K562 (cell line): Measurements from ENCODE around the gene SMIM36. TPM values are rescaled to one million over a fixed set of nuclear protein-coding genes. Genes with fewer than 3 reads are reported as not detected.

ENCODE experiments used
- ATAC-seq: fragments of 200-7000 bp; cut with Tn5 transposase; 3 replicates; pipeline ENCODE4 v1.9.1; 2020; ENCODE audit warnings: moderate library complexity
- BruUV-seq: library from RNA; stranded (reverse); fragments of 400-500 nt; replicated peaks from 2 replicates; lab custom pipeline; 2021; lab: Mats Ljungman, UMichigan
- CTCF ChIA-PET: fragments of 300-600 bp; formaldehyde crosslinking; extraction: SDS; loops from one replicate; lab custom pipeline; 2021; ENCODE audit warnings: low intra/inter-chr PET ratio; lab: Yijun Ruan, JAX
- POLR2A ChIA-PET: fragments of 300-600, 350-650 bp; sonication (Branson Sonifier 250); formaldehyde crosslinking; extraction: SDS; loops from one replicate; lab custom pipeline; 2021; ENCODE audit warnings: antibody characterized with exemption, inconsistent platforms; lab: Yijun Ruan, JAX
- DNase-seq, 4 experiments: peaks; one replicate each; pipeline versions ENCODE4 v3.0.0 to v3.0.0-alpha.2; 2011 to 2018; ENCODE audit warnings: low spot score in 3 of 4, mixed read lengths in 3 of 4; ENCODE audit errors: extremely low read depth in 1 of 4
- FAIRE-seq: peaks from 2 replicates; lab custom pipeline; 2011; peaks lifted over from hg19 to GRCh38; lab: Jason Lieb, UNC
- H2AFZ ChIP-seq: 2 replicates; pipeline ENCODE4 v1.6.0; 2011; ENCODE audit warnings: low read depth, low read length, control low read depth, inconsistent platforms
- H3K27ac ChIP-seq: fragments of 200-600 bp; 3 replicates; pipeline ENCODE4 v1.8.0; 2011; ENCODE audit warnings: low read depth, mild to moderate bottlenecking, control low read depth, inconsistent platforms, low read length, moderate library complexity, mixed read lengths; ENCODE audit errors: extremely low read depth
- H3K27me3 ChIP-seq, 2 experiments: fragments of 300-600 bp in 1 of 2; 2 replicates in 1 of 2; 3 replicates in 1 of 2; pipeline versions ENCODE4 v1.6.0 to v1.8.0; 2011; ENCODE audit warnings: inconsistent platforms in 2 of 2, low read length in 2 of 2, mild to moderate bottlenecking in 1 of 2, mixed read lengths in 1 of 2, moderate library complexity in 1 of 2; ENCODE audit not compliant: control insufficient read depth in 2 of 2, insufficient read depth in 2 of 2
- H3K36me3 ChIP-seq: fragments of 300-600 bp; 3 replicates; pipeline ENCODE4 v1.8.0; 2011; ENCODE audit warnings: mild to moderate bottlenecking, low read length, inconsistent platforms; ENCODE audit not compliant: control insufficient read depth, insufficient read depth
- H3K4me1 ChIP-seq, 2 experiments: fragments of 200-600 bp in 1 of 2; replicated peaks in 1 of 2; 2 replicates in 1 of 2; 3 replicates in 1 of 2; pipeline versions ENCODE4 v1.5.1 to v1.8.0; 2011; ENCODE audit warnings: inconsistent platforms in 2 of 2, low read length in 2 of 2, mild to moderate bottlenecking in 1 of 2, mixed read lengths in 1 of 2, moderate library complexity in 1 of 2; ENCODE audit not compliant: control insufficient read depth in 2 of 2, insufficient read depth in 2 of 2
- H3K4me2 ChIP-seq: 2 replicates; pipeline ENCODE4 v1.6.1; 2011; ENCODE audit warnings: low read length, control low read depth, inconsistent platforms, mixed read lengths; ENCODE audit not compliant: insufficient read depth
- H3K4me3 ChIP-seq: fragments of 200-600 bp; sonication (generic), shearing (Covaris generic); 2 replicates; pipeline ENCODE4 v1.5.1; 2016; ENCODE audit warnings: control low read depth, inconsistent platforms
- H3K79me2 ChIP-seq: fragments of 200-600 bp; 3 replicates; pipeline ENCODE4 v1.8.0; 2011; ENCODE audit warnings: low read length, inconsistent platforms; ENCODE audit not compliant: control insufficient read depth, insufficient read depth
- H3K9ac ChIP-seq, 2 experiments: 2 replicates each; pipeline versions ENCODE4 v1.6.0 to v1.6.1; 2011; ENCODE audit warnings: low read depth in 2 of 2, low read length in 2 of 2, control low read depth in 1 of 2, inconsistent platforms in 1 of 2, mild to moderate bottlenecking in 1 of 2, mixed read lengths in 1 of 2; ENCODE audit not compliant: insufficient read depth in 1 of 2
- H3K9me1 ChIP-seq: one replicate; pipeline ENCODE4 v1.6.0; 2011; ENCODE audit warnings: inconsistent platforms, mild to moderate bottlenecking, low read length, moderate library complexity; ENCODE audit not compliant: control insufficient read depth, insufficient read depth
- H3K9me3 ChIP-seq: replicated peaks from 2 replicates; pipeline ENCODE4 v1.5.1; 2011; ENCODE audit warnings: low read depth, low read length, inconsistent platforms; ENCODE audit not compliant: control insufficient read depth, insufficient read depth
- H4K20me1 ChIP-seq: replicated peaks from 2 replicates; pipeline ENCODE4 v1.6.1; 2011; ENCODE audit warnings: low read length, inconsistent platforms, mixed read lengths; ENCODE audit not compliant: control insufficient read depth, insufficient read depth
- CBFB ChIP-seq: sonication (generic); formaldehyde crosslinking; IDR thresholded peaks from 2 replicates; pipeline ENCODE4 v1.4.0; 2020; ENCODE audit warnings: mild to moderate bottlenecking, missing genetic modification reagents
- CEBPG ChIP-seq, 3 experiments: fragments of 200-800 bp in 1 of 3; sonication (Bioruptor generic) in 1 of 3; sonication (generic) in 1 of 3; formaldehyde crosslinking in 1 of 3; IDR thresholded peaks in 2 of 3; conservative IDR thresholded peaks in 1 of 3; 2 replicates each; pipeline versions ENCODE4 v1.6.1 to v1.8.0; 2016 to 2022; ENCODE audit warnings: missing compliant biosample characterization in 2 of 3, missing genetic modification characterization in 2 of 3, mild to moderate bottlenecking in 1 of 3, missing genetic modification reagents in 1 of 3
- KAT7 ChIP-seq: sonication (generic); formaldehyde crosslinking; IDR thresholded peaks from 2 replicates; pipeline ENCODE4 v1.8.0; 2022; ENCODE audit warnings: missing genetic modification reagents, mild to moderate bottlenecking, borderline replicate concordance
- NRF1 ChIP-seq, 2 experiments: fragments of 450-650 bp; IDR thresholded peaks in 1 of 2; conservative IDR thresholded peaks in 1 of 2; 2 replicates each; pipeline ENCODE4 v1.6.1; 2014; ENCODE audit warnings: mild to moderate bottlenecking in 2 of 2
- RCOR1 ChIP-seq, 2 experiments: IDR thresholded peaks; 2 replicates each; pipeline ENCODE4 v1.6.1; 2012; ENCODE audit warnings: low read depth in 2 of 2, low read length in 2 of 2, borderline replicate concordance in 1 of 2, improper control_type of control experiment in 1 of 2
- SP1 ChIP-seq: sonication (generic); formaldehyde crosslinking; IDR thresholded peaks from 2 replicates; pipeline ENCODE4 v1.8.1; 2022; ENCODE audit warnings: mild to moderate bottlenecking, missing genetic modification reagents
- TFAM ChIP-seq: fragments of 250-450 bp; sonication (Bioruptor Pico); conservative IDR thresholded peaks from 2 replicates; pipeline ENCODE4 v1.5.0; 2021; ENCODE audit warnings: mild to moderate bottlenecking, moderate library complexity
- TSC22D4 ChIP-seq: fragments of 450-650 bp; IDR thresholded peaks from 2 replicates; pipeline ENCODE4 v1.6.1; 2016; ENCODE audit warnings: missing genetic modification characterization, missing biosample characterization, control low read depth
- WGBS: fragments of 100-300 bp; shearing (Covaris generic); methylation state at CpG from one replicate; pipeline ENCODE4 v1.1.6; 2016; ENCODE audit warnings: low coverage, mixed read lengths; ENCODE audit not compliant: insufficient coverage; ENCODE audit errors: missing lambda C conversion rate; 5-methylcytosine and 5-hydroxymethylcytosine counted together
- in situ Hi-C: fragments of 300-500 bp; cut with MboI; formaldehyde crosslinking; loops from 4 replicates; pipeline ENCODE4 v1.15.0; 2018; ENCODE audit warnings: inconsistent platforms, mixed read lengths
- intact Hi-C: fragments of 100-400 bp; cut with micrococcal nuclease; formaldehyde crosslinking; loops from 2 replicates; pipeline ENCODE4 v1.14.2; 2022
- polyA plus RNA-seq, 8 experiments: library from polyadenylated mRNA; depleted of rRNA in 4 of 8; stranded (reverse) in 5 of 8; unstranded in 3 of 8; fragments of >200 nt; fragmentation: Nextera tagmentation in 2 of 8; fragmentation: Illumina TruSeq in 1 of 8; extraction: Ambion mirVana in 2 of 8; extraction: Trizol in 1 of 8; gene quantifications; 2 replicates each; pipeline versions ENCODE4 v1.2.1 to v1.2.3, GENCODE V29; 2011 to 2014; ENCODE audit warnings: inconsistent platforms in 1 of 8, missing spikeins in 1 of 8
- total RNA-seq, 7 experiments: library from RNA; depleted of rRNA in 6 of 7; stranded (reverse); fragments of >200 nt in 6 of 7; fragmentation: Illumina TruSeq in 2 of 7; extraction: Trizol in 2 of 7; gene quantifications; 2 replicates each; pipeline versions ENCODE4 v1.2.1 to v1.2.3, GENCODE V29; 2011 to 2021; ENCODE audit warnings: low replicate concordance in 1 of 7
- TF ChIP-seq, protein P1 (sequence below), 2 experiments: IDR thresholded peaks; 2 replicates each; pipeline ENCODE4 v1.6.1; 2012; ENCODE audit warnings: improper control_type of control experiment in 2 of 2, low read depth in 2 of 2, low read length in 2 of 2, borderline replicate concordance in 1 of 2
- TF ChIP-seq, protein P2 (sequence below): sonication (generic); formaldehyde crosslinking; IDR thresholded peaks from 2 replicates; pipeline ENCODE4 v1.8.1; 2023; ENCODE audit warnings: mild to moderate bottlenecking, missing genetic modification reagents
- TF ChIP-seq, protein P3 (sequence below): fragments of 250-450 bp; sonication (Bioruptor Pico); IDR thresholded peaks from 2 replicates; pipeline ENCODE4 v1.8.0; 2022; ENCODE audit warnings: inconsistent platforms

The SMIM36 gene
- total and polyA plus RNA-seq, 9 of the 15 experiments (the other 6 are each of a cell fraction or from before 2014, with no cell fraction given), result not detected

DNA sequence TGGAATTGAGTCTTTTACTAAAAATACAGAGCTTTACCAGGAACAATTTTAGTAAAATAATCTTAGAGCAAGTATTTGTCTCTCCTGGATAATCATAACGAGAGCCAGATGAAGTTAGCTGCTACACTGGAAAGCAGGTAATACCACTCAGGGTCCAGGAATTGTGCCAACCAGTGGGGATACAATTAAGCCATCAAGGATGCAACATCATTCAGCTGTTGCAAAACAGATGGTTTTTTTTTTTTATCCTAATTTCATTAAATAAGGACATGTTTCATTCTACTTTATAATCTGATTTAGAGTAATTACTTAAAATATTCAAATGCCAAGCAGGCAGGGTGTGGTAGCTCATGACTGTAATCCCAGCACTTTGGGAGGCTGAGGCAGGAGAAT is 99.8 kb downstream of the SMIM36 start (continued):
- TF ChIP-seq, protein P1, sequence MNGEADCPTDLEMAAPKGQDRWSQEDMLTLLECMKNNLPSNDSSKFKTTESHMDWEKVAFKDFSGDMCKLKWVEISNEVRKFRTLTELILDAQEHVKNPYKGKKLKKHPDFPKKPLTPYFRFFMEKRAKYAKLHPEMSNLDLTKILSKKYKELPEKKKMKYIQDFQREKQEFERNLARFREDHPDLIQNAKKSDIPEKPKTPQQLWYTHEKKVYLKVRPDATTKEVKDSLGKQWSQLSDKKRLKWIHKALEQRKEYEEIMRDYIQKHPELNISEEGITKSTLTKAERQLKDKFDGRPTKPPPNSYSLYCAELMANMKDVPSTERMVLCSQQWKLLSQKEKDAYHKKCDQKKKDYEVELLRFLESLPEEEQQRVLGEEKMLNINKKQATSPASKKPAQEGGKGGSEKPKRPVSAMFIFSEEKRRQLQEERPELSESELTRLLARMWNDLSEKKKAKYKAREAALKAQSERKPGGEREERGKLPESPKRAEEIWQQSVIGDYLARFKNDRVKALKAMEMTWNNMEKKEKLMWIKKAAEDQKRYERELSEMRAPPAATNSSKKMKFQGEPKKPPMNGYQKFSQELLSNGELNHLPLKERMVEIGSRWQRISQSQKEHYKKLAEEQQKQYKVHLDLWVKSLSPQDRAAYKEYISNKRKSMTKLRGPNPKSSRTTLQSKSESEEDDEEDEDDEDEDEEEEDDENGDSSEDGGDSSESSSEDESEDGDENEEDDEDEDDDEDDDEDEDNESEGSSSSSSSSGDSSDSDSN (IDR thresholded peaks at IDR 0.05; ENCODE audit: borderline replicate concordance in 1 of 2, low read depth in 2 of 2, low read length in 2 of 2), result no peak
- TF ChIP-seq SP1, result no peak
- TF ChIP-seq TFAM (CRISPR knock-in tag), result no peak
- no peak for TF ChIP-seq CBFB (CRISPR knock-in tag)
- no peak for TF ChIP-seq KAT7 (CRISPR knock-in tag)
- TF ChIP-seq, all 486 proteins: peak for 0

DNA sequence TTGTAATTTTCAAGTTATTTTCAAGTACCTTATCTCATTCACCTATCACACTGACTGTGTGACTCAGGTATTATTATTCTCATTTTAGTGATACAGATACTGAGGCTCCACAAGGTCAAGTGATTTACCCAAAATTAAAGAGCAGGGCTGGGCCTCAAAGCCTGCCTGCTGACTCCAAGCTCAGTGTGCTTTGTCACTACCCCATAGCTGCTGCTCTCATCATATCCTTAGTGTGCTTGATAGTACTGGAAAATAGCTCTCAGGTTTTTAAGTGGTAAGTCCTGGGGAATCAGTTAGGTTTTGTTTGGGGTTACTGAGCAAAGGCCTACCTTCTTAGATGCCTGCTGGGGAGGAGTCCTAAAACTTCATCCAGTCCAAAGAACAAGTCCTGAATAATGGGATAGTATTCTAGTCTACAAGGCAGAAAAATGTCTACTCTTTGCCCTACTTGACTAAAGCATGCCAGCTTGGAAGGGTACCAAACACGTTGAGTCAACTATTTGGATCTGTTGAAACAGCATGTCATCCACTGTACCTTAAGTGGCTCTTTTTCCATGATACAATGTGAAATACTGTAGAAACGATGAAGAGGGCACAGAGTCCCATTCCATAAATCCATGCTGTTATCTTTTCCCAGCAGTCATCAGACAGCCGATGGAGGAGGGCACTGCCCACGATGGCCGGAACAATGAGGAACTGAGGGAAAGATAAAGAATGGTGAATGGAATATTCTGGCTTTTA is 100.4 kb downstream of the SMIM36 start:
- WGBS, result 64% methylated on average over 5 of the region's 5 CpGs
- Histone ChIP-seq H3K27me3 (no peaks in the 10 kb centered on the region), H2AFZ (no peak overlapping the region), H3K9me1 (no peaks in the 10 kb centered on the region), H3K9ac (no peak overlapping the region), H4K20me1 (no peaks in the 10 kb centered on the region), H3K4me2 (no peak overlapping the region), H3K9me3 (no peaks in the 10 kb centered on the region), H3K4me1 (no peaks in the 10 kb centered on the region), H3K79me2 (no peaks in the 10 kb centered on the region; the same call in 2 of the 3 replicates), H3K36me3 (peaks cover 50% of the 10 kb centered on the region), H3K4me3 (no peak overlapping the region), H3K27ac (no peak overlapping the region)
- FAIRE-seq, result no peak
- TF ChIP-seq TSC22D4 (tag), result no peak
- TF ChIP-seq CEBPG (CRISPR knock-in tag; IDR thresholded peaks at IDR 0.05), result no peak
- TF ChIP-seq CEBPG (tag; conservative IDR thresholded peaks at IDR 0.05 in 1 of 2, IDR thresholded peaks at IDR 0.05 in 1 of 2), result no peak
- TF ChIP-seq NRF1 (conservative IDR thresholded peaks at IDR 0.05 in 1 of 2, IDR thresholded peaks at IDR 0.05 in 1 of 2), result no peak
- TF ChIP-seq, protein P2, sequence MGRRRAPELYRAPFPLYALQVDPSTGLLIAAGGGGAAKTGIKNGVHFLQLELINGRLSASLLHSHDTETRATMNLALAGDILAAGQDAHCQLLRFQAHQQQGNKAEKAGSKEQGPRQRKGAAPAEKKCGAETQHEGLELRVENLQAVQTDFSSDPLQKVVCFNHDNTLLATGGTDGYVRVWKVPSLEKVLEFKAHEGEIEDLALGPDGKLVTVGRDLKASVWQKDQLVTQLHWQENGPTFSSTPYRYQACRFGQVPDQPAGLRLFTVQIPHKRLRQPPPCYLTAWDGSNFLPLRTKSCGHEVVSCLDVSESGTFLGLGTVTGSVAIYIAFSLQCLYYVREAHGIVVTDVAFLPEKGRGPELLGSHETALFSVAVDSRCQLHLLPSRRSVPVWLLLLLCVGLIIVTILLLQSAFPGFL (CRISPR knock-in tag), result no peak
- TF ChIP-seq, protein P3, sequence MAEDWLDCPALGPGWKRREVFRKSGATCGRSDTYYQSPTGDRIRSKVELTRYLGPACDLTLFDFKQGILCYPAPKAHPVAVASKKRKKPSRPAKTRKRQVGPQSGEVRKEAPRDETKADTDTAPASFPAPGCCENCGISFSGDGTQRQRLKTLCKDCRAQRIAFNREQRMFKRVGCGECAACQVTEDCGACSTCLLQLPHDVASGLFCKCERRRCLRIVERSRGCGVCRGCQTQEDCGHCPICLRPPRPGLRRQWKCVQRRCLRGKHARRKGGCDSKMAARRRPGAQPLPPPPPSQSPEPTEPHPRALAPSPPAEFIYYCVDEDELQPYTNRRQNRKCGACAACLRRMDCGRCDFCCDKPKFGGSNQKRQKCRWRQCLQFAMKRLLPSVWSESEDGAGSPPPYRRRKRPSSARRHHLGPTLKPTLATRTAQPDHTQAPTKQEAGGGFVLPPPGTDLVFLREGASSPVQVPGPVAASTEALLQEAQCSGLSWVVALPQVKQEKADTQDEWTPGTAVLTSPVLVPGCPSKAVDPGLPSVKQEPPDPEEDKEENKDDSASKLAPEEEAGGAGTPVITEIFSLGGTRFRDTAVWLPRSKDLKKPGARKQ (CRISPR knock-in tag), result no peak
- TF ChIP-seq RCOR1 (IDR thresholded peaks at IDR 0.05; ENCODE audit: borderline replicate concordance in 1 of 2, low read depth in 2 of 2, low read length in 2 of 2), result no peak
- no peak for DNase-seq
- intact Hi-C loops, result no loop called here
- in situ Hi-C loops, result no loop called here
- no peak for ATAC-seq
- POLR2A ChIA-PET, result interaction anchor here (1.1 to 1.3 kb wide), 2 partner anchors 9 to 10 kb away, joined by 3 to 6 read pairs; no protein-coding TSS in a partner anchor
- CTCF ChIA-PET, result no interaction called here
- BruUV-seq, result no TSS peak
